Kidney (tissue), 14 donors: Measurements from ENCODE around the gene ZNF358. TPM values are rescaled to one million over a fixed set of nuclear protein-coding genes. Genes with fewer than 3 reads are reported as not detected.

Experiments
- DNase-seq, 5 donors: peaks; one replicate each; pipeline ENCODE4 v3.0.0-alpha.2; 2013 to 2020
- FAIRE-seq: peaks from 2 replicates; lab custom pipeline; 2012; peaks lifted over from hg19 to GRCh38; lab: Jason Lieb, UNC
- H3K27ac ChIP-seq, 2 donors: one replicate each; pipeline ENCODE4 v1.7.0; 2013; ENCODE audit warnings: low read depth in 2 of 2, low read length in 2 of 2, inconsistent platforms in 1 of 2
- H3K27me3 ChIP-seq: one replicate; pipeline ENCODE4 v1.7.1; 2013; ENCODE audit warnings: low read length, inconsistent platforms; ENCODE audit not compliant: control insufficient read depth, insufficient read depth
- H3K36me3 ChIP-seq, 3 donors: one replicate each; pipeline versions ENCODE4 v1.7.0 to v1.7.1; 2013; ENCODE audit warnings: low read length in 3 of 3, control low read depth in 1 of 3, inconsistent platforms in 1 of 3; ENCODE audit not compliant: insufficient read depth in 3 of 3, control insufficient read depth in 2 of 3
- H3K4me1 ChIP-seq, 3 donors: one replicate each; pipeline versions ENCODE4 v1.7.0 to v1.7.1; 2013; ENCODE audit warnings: low read length in 3 of 3, inconsistent platforms in 1 of 3, low read depth in 1 of 3; ENCODE audit not compliant: control insufficient read depth in 2 of 3, insufficient read depth in 2 of 3
- H3K4me3 ChIP-seq, 3 donors: one replicate each; pipeline versions ENCODE4 v1.7.0 to v1.8.1; 2013; ENCODE audit warnings: low read length in 3 of 3, control low read depth in 1 of 3, inconsistent platforms in 1 of 3
- H3K9ac ChIP-seq, 3 donors: one replicate each; pipeline versions ENCODE4 v1.7.0 to v1.7.1; 2013; ENCODE audit warnings: low read length in 3 of 3, control low read depth in 1 of 3, inconsistent platforms in 1 of 3
- H3K9me3 ChIP-seq, 3 donors: one replicate each; pipeline versions ENCODE4 v1.7.0 to v1.7.1; 2013; ENCODE audit warnings: low read length in 3 of 3, control low read depth in 1 of 3, inconsistent platforms in 1 of 3; ENCODE audit not compliant: control insufficient read depth in 2 of 3, insufficient read depth in 1 of 3
- CTCF ChIP-seq: IDR thresholded peaks from 3 replicates; pipeline ENCODE4 v1.5.1; 2012; ENCODE audit warnings: mild to moderate bottlenecking, moderate library complexity, borderline replicate concordance; ENCODE audit not compliant: insufficient read depth; ENCODE audit errors: extremely low read depth
- intact Hi-C: fragments of 100-400 bp; cut with DNase I; formaldehyde crosslinking; loops from one replicate; pipeline ENCODE4 v1.11.1; 2022
- polyA plus RNA-seq: library from polyadenylated mRNA; stranded (reverse); fragments of 350-450 nt; fragmentation: Illumina TruSeq; extraction: RNeasy Lipid Tissue Mini Kit (QIAGEN cat#74804); gene quantifications from one replicate; pipeline ENCODE4 v1.2.3, GENCODE V29; 2014; ENCODE audit warnings: low read depth, low replicate concordance; ENCODE audit not compliant: insufficient read depth
- total RNA-seq: library from RNA; stranded (reverse); fragmentation: NEBNext Ultra II Directional; extraction: Animal tissue kit (Norgen Biotek cat#: 25700); gene quantifications from one replicate; pipeline ENCODE4 v1.2.1, GENCODE V29; 2021
- donor health status: control.
- donor health status: control.
- donor health status: control.
- donor health status: control.
- donor health status: control.
- donor health status: DM: yes; HTN: yes; CAD: no.
- donor health status: Normal renal cell carcinoma (clear cell type).

The ZNF358 gene
- total and polyA plus RNA-seq, 2 donors from 2014 or later: 39.1 to 79.1 TPM

GRCh38 chr19:7471696-7472615, 43.9 kb upstream of the ZNF358 start:
- DNase-seq (no peak), FAIRE-seq (no peak)
- H3K27ac ChIP-seq: no peak overlapping the region
- no peak overlapping the region for H3K9ac ChIP-seq
- intact Hi-C loops: no loop called here
- TF ChIP-seq CTCF: no peak
- no peaks in the 10 kb centered on the region for H3K9me3 ChIP-seq
- H3K4me3 ChIP-seq: no peak overlapping the region
- H3K36me3 ChIP-seq: peaks cover 0 to 17% (median 8%) of the 10 kb centered on the region in 3 donors
- no peaks in the 10 kb centered on the region for H3K4me1 ChIP-seq
- no peaks in the 10 kb centered on the region for H3K27me3 ChIP-seq

GRCh38 chr19:7475665-7476064, 40.2 kb upstream of the ZNF358 start:
- no peaks in the 10 kb centered on the region for H3K9me3 ChIP-seq
- H3K9ac ChIP-seq: no peak overlapping the region
- TF ChIP-seq CTCF: no peak
- intact Hi-C loops: no loop called here
- DNase-seq: no peak
- peaks cover 0 to 5% (median 3%) of the 10 kb centered on the region in 3 donors for H3K36me3 ChIP-seq
- H3K27ac ChIP-seq: no peak overlapping the region
- H3K4me1 ChIP-seq: peaks cover 0 to 2% (median 0%) of the 10 kb centered on the region in 3 donors
- no peak overlapping the region for H3K4me3 ChIP-seq
- no peaks in the 10 kb centered on the region for H3K27me3 ChIP-seq
- FAIRE-seq: no peak

- no peak for TF ChIP-seq CTCF
- FAIRE-seq: no peak
- intact Hi-C loops: no loop called here
Measured at GRCh38 chr19:7476241-7476640, 39.7 kb upstream of the ZNF358 start.

More at GRCh38 chr19:7476241-7476640, 39.7 kb upstream of the ZNF358 start:
- Histone ChIP-seq H3K4me3 (no peak overlapping the region), H3K27ac (no peak overlapping the region), H3K4me1 (peaks cover 0 to 2% (median 0%) of the 10 kb centered on the region in 3 donors), H3K9ac (no peak overlapping the region), H3K36me3 (peaks cover 0 to 5% (median 3%) of the 10 kb centered on the region in 3 donors), H3K9me3 (no peaks in the 10 kb centered on the region), H3K27me3 (no peaks in the 10 kb centered on the region)
- DNase-seq: no peak
